ENCODE measurements around the gene CDH12.

Gene CDH12

GRCh38 chr5:21834863-21835262 is 1018.3 kb downstream of the CDH12 start:
- Histone ChIP-seq H3K4me1 (ENCODE audit: control insufficient read depth in 1 of 2, insufficient read depth in 1 of 2, low read depth in 1 of 2, low read length in 1 of 2) (no peaks in the 10 kb centered on the region), H3K27ac (no peak overlapping the region), H3K9me3 (no peaks in the 10 kb centered on the region), H3K4me3 (ENCODE audit: low read depth in 1 of 2, low read length in 1 of 2) (no peak overlapping the region), H3K36me3 (no peaks in the 10 kb centered on the region), H3K27me3 (no peaks in the 10 kb centered on the region)
- TF ChIP-seq CTCF (IDR thresholded peaks at IDR 0.05), result no peak

GRCh38 chr5:21831145-21831787 is 1021.9 kb downstream of the CDH12 start:
- H3K27me3 ChIP-seq, result no peaks in the 10 kb centered on the region
- H3K27ac ChIP-seq, result no peak overlapping the region
- H3K36me3 ChIP-seq, result no peaks in the 10 kb centered on the region
- H3K4me3 ChIP-seq (ENCODE audit: low read depth in 1 of 2, low read length in 1 of 2), result no peak overlapping the region
- no peak for TF ChIP-seq CTCF (IDR thresholded peaks at IDR 0.05)
- no peaks in the 10 kb centered on the region for H3K9me3 ChIP-seq
- H3K4me1 ChIP-seq (ENCODE audit: control insufficient read depth in 1 of 2, insufficient read depth in 1 of 2, low read depth in 1 of 2, low read length in 1 of 2), result no peaks in the 10 kb centered on the region

- no peak for TF ChIP-seq CTCF (IDR thresholded peaks at IDR 0.05)
- Histone ChIP-seq H3K27ac (no peak overlapping the region), H3K9me3 (no peaks in the 10 kb centered on the region), H3K36me3 (no peaks in the 10 kb centered on the region), H3K4me3 (ENCODE audit: low read depth in 1 of 2, low read length in 1 of 2) (no peak overlapping the region), H3K27me3 (no peaks in the 10 kb centered on the region), H3K4me1 (ENCODE audit: control insufficient read depth in 1 of 2, insufficient read depth in 1 of 2, low read depth in 1 of 2, low read length in 1 of 2) (no peaks in the 10 kb centered on the region)
Measured at GRCh38 chr5:21826884-21827283, 1026.3 kb downstream of the CDH12 start.

- H3K4me3 ChIP-seq (ENCODE audit: low read depth in 1 of 2, low read length in 1 of 2), result no peak overlapping the region
- no peaks in the 10 kb centered on the region for H3K9me3 ChIP-seq
- no peak overlapping the region for H3K27ac ChIP-seq
- no peaks in the 10 kb centered on the region for H3K27me3 ChIP-seq
- no peaks in the 10 kb centered on the region for H3K36me3 ChIP-seq
- no peaks in the 10 kb centered on the region for H3K4me1 ChIP-seq (ENCODE audit: control insufficient read depth in 1 of 2, insufficient read depth in 1 of 2, low read depth in 1 of 2, low read length in 1 of 2)
- TF ChIP-seq CTCF (IDR thresholded peaks at IDR 0.05), result no peak
Measured at GRCh38 chr5:21823588-21823987, 1029.6 kb downstream of the CDH12 start.

- no peak overlapping the region for H3K27ac ChIP-seq
- H3K4me3 ChIP-seq (ENCODE audit: low read depth in 1 of 2, low read length in 1 of 2), result no peak overlapping the region
- no peak for TF ChIP-seq CTCF (IDR thresholded peaks at IDR 0.05)
- no peaks in the 10 kb centered on the region for H3K4me1 ChIP-seq (ENCODE audit: control insufficient read depth in 1 of 2, insufficient read depth in 1 of 2, low read depth in 1 of 2, low read length in 1 of 2)
- H3K36me3 ChIP-seq, result no peaks in the 10 kb centered on the region
- no peaks in the 10 kb centered on the region for H3K9me3 ChIP-seq
- H3K27me3 ChIP-seq, result no peaks in the 10 kb centered on the region
Measured at GRCh38 chr5:21823076-21823574, 1030.0 kb downstream of the CDH12 start.

All from neutrophil (primary cell).